ENCODE results near the gene ATRNL1. TPM values are rescaled to one million over a fixed set of nuclear protein-coding genes. Genes with fewer than 3 reads are reported as not detected.
"Not testable (repeated sequence)": the region's sequence is repeated elsewhere in the genome, so short reads cannot be mapped to it uniquely, and the experiment has no call there.

ATRNL1 gene
- polyA plus RNA-seq, 1 donor from 2014 or later, result 47.8 TPM

DNA sequence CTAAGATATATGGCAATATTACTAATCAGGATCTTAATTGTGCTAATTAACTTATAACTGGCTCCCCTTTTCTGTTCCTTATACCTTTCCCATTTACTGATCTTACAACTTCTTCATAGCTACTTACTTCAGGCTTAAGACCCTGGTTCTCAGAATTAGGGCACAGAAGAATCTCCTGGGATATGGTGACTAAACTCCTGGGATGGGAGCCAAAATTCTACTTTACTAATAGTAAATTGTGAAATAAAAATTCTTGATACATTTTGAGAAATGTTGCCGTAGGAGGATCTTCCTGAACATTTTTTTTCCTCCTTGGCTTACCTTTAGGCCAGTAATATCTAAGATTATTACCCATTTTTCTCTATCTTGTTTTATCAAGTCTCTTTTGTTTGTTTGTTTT lies 309.5 kb downstream of the ATRNL1 start:
- H3K27ac ChIP-seq (ENCODE audit: low read length), result no peak overlapping the region
- no peak for TF ChIP-seq RAD21 (conservative IDR thresholded peaks at IDR 0.05)
- H3K4me2 ChIP-seq (ENCODE audit: low read length), result no peak overlapping the region
- peaks cover 4% of the 10 kb centered on the region for H3K9me3 ChIP-seq (ENCODE audit: low read length)
- no peaks in the 10 kb centered on the region for H4K20me1 ChIP-seq (ENCODE audit: insufficient read depth)
- no peak overlapping the region for H2AFZ ChIP-seq (ENCODE audit: low read depth, low read length)
- H3K36me3 ChIP-seq (ENCODE audit: insufficient read depth, low read length), result no peaks in the 10 kb centered on the region
- H3F3A ChIP-seq (ENCODE audit: insufficient read depth, low read length, poor library complexity, severe bottlenecking), result no peaks in the 10 kb centered on the region
- no peak overlapping the region for H3K4me3 ChIP-seq (ENCODE audit: low read length)
- H3K9me2 ChIP-seq (ENCODE audit: insufficient read depth, low read length), result no peaks in the 10 kb centered on the region
- H3K27me3 ChIP-seq (ENCODE audit: insufficient read depth, low read depth, low read length), result no peaks in the 10 kb centered on the region
- H3K79me2 ChIP-seq (replicated peaks; ENCODE audit: insufficient read depth, low read length), result no peaks in the 10 kb centered on the region
- no peak overlapping the region for H3K9ac ChIP-seq (ENCODE audit: low read length)

DNA sequence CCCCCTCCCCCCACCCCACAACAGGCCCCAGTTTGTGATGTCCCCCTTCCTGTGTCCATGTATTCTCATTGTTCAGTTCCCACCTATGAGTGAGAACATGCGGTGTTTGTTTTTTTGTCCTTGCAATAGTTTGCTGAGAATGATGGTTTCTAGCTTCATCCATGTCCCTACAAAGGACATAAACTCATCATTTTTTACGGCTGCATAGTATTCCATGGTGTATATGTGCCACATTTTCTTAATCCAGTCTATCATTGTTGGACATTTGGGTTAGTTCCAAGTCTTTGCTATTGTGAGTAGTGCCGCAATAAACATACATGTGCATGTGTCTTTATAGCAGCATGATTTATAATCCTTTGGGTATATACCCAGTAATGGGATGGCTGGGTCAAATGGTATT lies 312.7 kb downstream of the ATRNL1 start:
- H3F3A ChIP-seq (ENCODE audit: insufficient read depth, low read length, poor library complexity, severe bottlenecking); H3K79me2 ChIP-seq (replicated peaks; ENCODE audit: insufficient read depth, low read length); H3K27ac ChIP-seq (ENCODE audit: low read length); H3K9ac ChIP-seq (ENCODE audit: low read length); H3K4me3 ChIP-seq (ENCODE audit: low read length); H3K36me3 ChIP-seq (ENCODE audit: insufficient read depth, low read length); H3K4me2 ChIP-seq (ENCODE audit: low read length); H4K20me1 ChIP-seq (ENCODE audit: insufficient read depth); H3K9me2 ChIP-seq (ENCODE audit: insufficient read depth, low read length); H3K27me3 ChIP-seq (ENCODE audit: insufficient read depth, low read depth, low read length); H3K9me3 ChIP-seq (ENCODE audit: low read length); H2AFZ ChIP-seq (ENCODE audit: low read depth, low read length): not testable (repeated sequence)

GRCh38 chr10:115409347-115409746 lies 316.2 kb downstream of the ATRNL1 start:
- H3K36me3 ChIP-seq (ENCODE audit: insufficient read depth, low read length), result no peaks in the 10 kb centered on the region
- H3K27me3 ChIP-seq (ENCODE audit: insufficient read depth, low read depth, low read length), result no peaks in the 10 kb centered on the region
- H3K4me3 ChIP-seq (ENCODE audit: low read length), result no peak overlapping the region
- no peak overlapping the region for H3K9ac ChIP-seq (ENCODE audit: low read length)
- TF ChIP-seq EZH2 (IDR thresholded peaks at IDR 0.05; ENCODE audit: borderline replicate concordance, insufficient read depth, low read length, poor library complexity, severe bottlenecking), result no peak
- no peak for TF ChIP-seq MXI1 (conservative IDR thresholded peaks at IDR 0.05; ENCODE audit: poor library complexity, severe bottlenecking)
- TF ChIP-seq POLR2AphosphoS5 (IDR thresholded peaks at IDR 0.05), result no peak
- TF ChIP-seq, protein P1, sequence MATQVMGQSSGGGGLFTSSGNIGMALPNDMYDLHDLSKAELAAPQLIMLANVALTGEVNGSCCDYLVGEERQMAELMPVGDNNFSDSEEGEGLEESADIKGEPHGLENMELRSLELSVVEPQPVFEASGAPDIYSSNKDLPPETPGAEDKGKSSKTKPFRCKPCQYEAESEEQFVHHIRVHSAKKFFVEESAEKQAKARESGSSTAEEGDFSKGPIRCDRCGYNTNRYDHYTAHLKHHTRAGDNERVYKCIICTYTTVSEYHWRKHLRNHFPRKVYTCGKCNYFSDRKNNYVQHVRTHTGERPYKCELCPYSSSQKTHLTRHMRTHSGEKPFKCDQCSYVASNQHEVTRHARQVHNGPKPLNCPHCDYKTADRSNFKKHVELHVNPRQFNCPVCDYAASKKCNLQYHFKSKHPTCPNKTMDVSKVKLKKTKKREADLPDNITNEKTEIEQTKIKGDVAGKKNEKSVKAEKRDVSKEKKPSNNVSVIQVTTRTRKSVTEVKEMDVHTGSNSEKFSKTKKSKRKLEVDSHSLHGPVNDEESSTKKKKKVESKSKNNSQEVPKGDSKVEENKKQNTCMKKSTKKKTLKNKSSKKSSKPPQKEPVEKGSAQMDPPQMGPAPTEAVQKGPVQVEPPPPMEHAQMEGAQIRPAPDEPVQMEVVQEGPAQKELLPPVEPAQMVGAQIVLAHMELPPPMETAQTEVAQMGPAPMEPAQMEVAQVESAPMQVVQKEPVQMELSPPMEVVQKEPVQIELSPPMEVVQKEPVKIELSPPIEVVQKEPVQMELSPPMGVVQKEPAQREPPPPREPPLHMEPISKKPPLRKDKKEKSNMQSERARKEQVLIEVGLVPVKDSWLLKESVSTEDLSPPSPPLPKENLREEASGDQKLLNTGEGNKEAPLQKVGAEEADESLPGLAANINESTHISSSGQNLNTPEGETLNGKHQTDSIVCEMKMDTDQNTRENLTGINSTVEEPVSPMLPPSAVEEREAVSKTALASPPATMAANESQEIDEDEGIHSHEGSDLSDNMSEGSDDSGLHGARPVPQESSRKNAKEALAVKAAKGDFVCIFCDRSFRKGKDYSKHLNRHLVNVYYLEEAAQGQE (IDR thresholded peaks at IDR 0.05; ENCODE audit: borderline replicate concordance), result no peak
- TF ChIP-seq EP300 (conservative IDR thresholded peaks at IDR 0.05; ENCODE audit: poor library complexity, severe bottlenecking), result no peak
- TF ChIP-seq, protein P2, sequence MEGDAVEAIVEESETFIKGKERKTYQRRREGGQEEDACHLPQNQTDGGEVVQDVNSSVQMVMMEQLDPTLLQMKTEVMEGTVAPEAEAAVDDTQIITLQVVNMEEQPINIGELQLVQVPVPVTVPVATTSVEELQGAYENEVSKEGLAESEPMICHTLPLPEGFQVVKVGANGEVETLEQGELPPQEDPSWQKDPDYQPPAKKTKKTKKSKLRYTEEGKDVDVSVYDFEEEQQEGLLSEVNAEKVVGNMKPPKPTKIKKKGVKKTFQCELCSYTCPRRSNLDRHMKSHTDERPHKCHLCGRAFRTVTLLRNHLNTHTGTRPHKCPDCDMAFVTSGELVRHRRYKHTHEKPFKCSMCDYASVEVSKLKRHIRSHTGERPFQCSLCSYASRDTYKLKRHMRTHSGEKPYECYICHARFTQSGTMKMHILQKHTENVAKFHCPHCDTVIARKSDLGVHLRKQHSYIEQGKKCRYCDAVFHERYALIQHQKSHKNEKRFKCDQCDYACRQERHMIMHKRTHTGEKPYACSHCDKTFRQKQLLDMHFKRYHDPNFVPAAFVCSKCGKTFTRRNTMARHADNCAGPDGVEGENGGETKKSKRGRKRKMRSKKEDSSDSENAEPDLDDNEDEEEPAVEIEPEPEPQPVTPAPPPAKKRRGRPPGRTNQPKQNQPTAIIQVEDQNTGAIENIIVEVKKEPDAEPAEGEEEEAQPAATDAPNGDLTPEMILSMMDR (IDR thresholded peaks at IDR 0.05; ENCODE audit: poor library complexity, severe bottlenecking), result no peak
- no peak for TF ChIP-seq SMC3 (conservative IDR thresholded peaks at IDR 0.05; ENCODE audit: poor library complexity)
- no peak for TF ChIP-seq TAF1 (IDR thresholded peaks at IDR 0.05; ENCODE audit: low read depth)
- no peak for TF ChIP-seq RAD21 (conservative IDR thresholded peaks at IDR 0.05)
- H2AFZ ChIP-seq (ENCODE audit: low read depth, low read length), result no peak overlapping the region
- no peaks in the 10 kb centered on the region for H3F3A ChIP-seq (ENCODE audit: insufficient read depth, low read length, poor library complexity, severe bottlenecking)
- H3K27ac ChIP-seq (ENCODE audit: low read length), result no peak overlapping the region
- peaks cover 2% of the 10 kb centered on the region for H3K79me2 ChIP-seq (replicated peaks; ENCODE audit: insufficient read depth, low read length)
- H3K9me3 ChIP-seq (ENCODE audit: low read length), result no peaks in the 10 kb centered on the region
- H3K4me2 ChIP-seq (ENCODE audit: low read length), result no peak overlapping the region
- no peaks in the 10 kb centered on the region for H4K20me1 ChIP-seq (ENCODE audit: insufficient read depth)
- H3K9me2 ChIP-seq (ENCODE audit: insufficient read depth, low read length), result no peaks in the 10 kb centered on the region
